NB4 (cell line): Measurements from ENCODE around the gene LCN2.

ENCODE experiments used
- MYC ChIP-seq: IDR thresholded peaks from 2 replicates; pipeline ENCODE4 v1.6.1; 2011; ENCODE audit warnings: low read depth, low read length
- POLR2A ChIP-seq: IDR thresholded peaks from 2 replicates; pipeline ENCODE4 v1.6.1; 2011; ENCODE audit warnings: mild to moderate bottlenecking; ENCODE audit not compliant: insufficient read length; ENCODE audit errors: extremely low read depth
- TF ChIP-seq, protein P1 (sequence below): IDR thresholded peaks from one replicate; pipeline ENCODE4 v1.5.1; 2012; ENCODE audit warnings: low read depth, low read length
- TF ChIP-seq, protein P2 (sequence below): IDR thresholded peaks from 2 replicates; pipeline ENCODE4 v1.6.1; 2011; ENCODE audit warnings: low read depth, low read length

DNA sequence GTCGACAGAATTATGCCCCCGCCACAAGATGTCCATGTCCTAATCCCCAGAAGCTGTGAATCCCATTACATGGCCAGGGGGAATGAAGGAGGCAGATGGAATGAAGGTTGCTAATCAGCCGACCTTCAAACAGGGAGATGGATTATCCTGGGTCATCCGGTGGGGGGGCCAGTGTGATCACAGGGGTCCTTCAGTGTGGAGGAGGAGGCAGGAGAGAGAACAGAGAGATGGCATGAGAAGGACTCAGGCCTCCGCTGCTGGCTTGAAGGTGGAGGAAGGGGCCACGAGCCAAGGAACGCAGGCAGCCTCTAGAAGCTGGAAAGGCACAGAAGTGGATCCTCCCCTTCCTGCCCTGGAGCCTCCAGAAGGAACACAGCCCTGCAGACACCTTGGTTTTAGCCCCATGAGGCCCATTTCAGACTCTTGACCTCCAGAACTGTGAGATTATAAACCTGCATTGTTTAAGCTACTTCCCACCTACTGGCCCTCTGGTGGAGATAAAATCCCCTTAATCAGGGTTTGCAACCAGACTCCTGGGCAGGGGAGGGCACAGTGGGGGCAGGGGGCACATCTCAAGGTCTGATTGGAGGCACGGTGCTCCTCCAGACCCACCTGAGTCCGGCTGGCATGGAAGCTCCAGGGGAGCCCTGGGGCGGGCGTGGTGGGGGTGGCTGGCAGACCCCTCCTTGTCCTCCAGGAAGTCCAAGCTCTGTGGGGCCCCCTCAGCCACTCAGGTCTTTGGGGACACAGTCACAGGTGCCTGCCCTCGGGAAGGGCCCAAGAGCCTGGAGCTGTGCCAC, 35.5 kb upstream of the LCN2 start:
- TF ChIP-seq, protein P1, sequence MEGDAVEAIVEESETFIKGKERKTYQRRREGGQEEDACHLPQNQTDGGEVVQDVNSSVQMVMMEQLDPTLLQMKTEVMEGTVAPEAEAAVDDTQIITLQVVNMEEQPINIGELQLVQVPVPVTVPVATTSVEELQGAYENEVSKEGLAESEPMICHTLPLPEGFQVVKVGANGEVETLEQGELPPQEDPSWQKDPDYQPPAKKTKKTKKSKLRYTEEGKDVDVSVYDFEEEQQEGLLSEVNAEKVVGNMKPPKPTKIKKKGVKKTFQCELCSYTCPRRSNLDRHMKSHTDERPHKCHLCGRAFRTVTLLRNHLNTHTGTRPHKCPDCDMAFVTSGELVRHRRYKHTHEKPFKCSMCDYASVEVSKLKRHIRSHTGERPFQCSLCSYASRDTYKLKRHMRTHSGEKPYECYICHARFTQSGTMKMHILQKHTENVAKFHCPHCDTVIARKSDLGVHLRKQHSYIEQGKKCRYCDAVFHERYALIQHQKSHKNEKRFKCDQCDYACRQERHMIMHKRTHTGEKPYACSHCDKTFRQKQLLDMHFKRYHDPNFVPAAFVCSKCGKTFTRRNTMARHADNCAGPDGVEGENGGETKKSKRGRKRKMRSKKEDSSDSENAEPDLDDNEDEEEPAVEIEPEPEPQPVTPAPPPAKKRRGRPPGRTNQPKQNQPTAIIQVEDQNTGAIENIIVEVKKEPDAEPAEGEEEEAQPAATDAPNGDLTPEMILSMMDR, result no peak
- no peak for TF ChIP-seq POLR2A
- TF ChIP-seq, protein P2, sequence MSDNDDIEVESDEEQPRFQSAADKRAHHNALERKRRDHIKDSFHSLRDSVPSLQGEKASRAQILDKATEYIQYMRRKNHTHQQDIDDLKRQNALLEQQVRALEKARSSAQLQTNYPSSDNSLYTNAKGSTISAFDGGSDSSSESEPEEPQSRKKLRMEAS, result no peak
- TF ChIP-seq MYC, result no peak
